Activated naive CD8-positive, alpha-beta T cell treated with anti-CD3 and anti-CD28 coated beads for 36 hours (primary cell): Measurements from ENCODE around the gene ZNF823. TPM values are rescaled to one million over a fixed set of nuclear protein-coding genes. Genes with fewer than 3 reads are reported as not detected.

Source experiments
- DNase-seq: peaks from one replicate; pipeline ENCODE4 v3.0.0; 2021
- H3K27ac Mint-ChIP-seq: one replicate; pipeline ENCODE4 v1.8.0; 2022; ENCODE audit warnings: mild to moderate bottlenecking, moderate library complexity, mixed read lengths
- H3K27me3 Mint-ChIP-seq: one replicate; pipeline ENCODE4 v1.8.0; 2022; ENCODE audit warnings: mild to moderate bottlenecking, mixed read lengths
- H3K36me3 Mint-ChIP-seq: one replicate; pipeline ENCODE4 v1.8.0; 2021; ENCODE audit warnings: mild to moderate bottlenecking, mixed read lengths
- H3K4me1 Mint-ChIP-seq: one replicate; pipeline ENCODE4 v1.8.0; 2021; ENCODE audit warnings: mixed read lengths
- H3K4me3 Mint-ChIP-seq: one replicate; pipeline ENCODE4 v1.8.0; 2022; ENCODE audit warnings: mild to moderate bottlenecking, moderate library complexity, mixed read lengths
- H3K9me3 Mint-ChIP-seq: one replicate; pipeline ENCODE4 v1.8.0; 2022; ENCODE audit warnings: mixed read lengths
- total RNA-seq, 2 experiments: library from RNA; stranded (reverse); gene quantifications; one replicate each; pipeline ENCODE4 v1.2.3, GENCODE V29; 2021

Gene ZNF823
- total RNA-seq, 2 experiments from 2014 or later = 2.2 to 3.6 TPM

GRCh38 chr19:11675569-11675968 lies 63.2 kb downstream of the ZNF823 start:
- DNase-seq = no peak
- Mint-ChIP-seq H3K27ac (no peak overlapping the region), H3K36me3 (peaks cover 11% of the 10 kb centered on the region), H3K9me3 (peaks cover 12% of the 10 kb centered on the region), H3K27me3 (peaks cover 43% of the 10 kb centered on the region), H3K4me1 (peaks cover 4% of the 10 kb centered on the region), H3K4me3 (no peak overlapping the region)

DNA sequence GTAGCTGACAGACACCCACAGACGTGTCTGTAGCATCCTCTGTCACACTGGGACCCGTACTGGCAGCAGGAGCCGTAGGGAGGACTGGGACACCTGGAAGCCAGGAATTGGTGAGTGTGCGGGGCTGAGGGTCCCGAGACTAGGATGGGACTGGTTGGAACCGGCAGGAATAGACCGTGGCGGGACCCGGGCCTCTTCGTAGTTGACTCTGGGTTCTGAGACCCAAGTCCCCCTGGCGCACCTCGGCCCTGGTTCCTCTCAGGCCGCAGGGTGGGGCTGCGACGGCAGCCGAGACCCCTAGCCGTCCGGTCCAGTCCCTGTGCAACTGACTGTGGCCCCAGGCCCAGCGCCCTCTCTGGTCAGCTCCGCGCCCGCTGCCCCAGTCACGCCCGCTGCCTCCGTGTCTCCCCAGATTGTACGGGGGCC lies 64.7 kb downstream of the ZNF823 start:
- peaks cover 9% of the 10 kb centered on the region for H3K9me3 Mint-ChIP-seq
- DNase-seq = no peak
- peaks cover 4% of the 10 kb centered on the region for H3K4me1 Mint-ChIP-seq
- H3K36me3 Mint-ChIP-seq = peaks cover 6% of the 10 kb centered on the region
- H3K27me3 Mint-ChIP-seq = peaks cover 39% of the 10 kb centered on the region
- no peak overlapping the region for H3K27ac Mint-ChIP-seq
- H3K4me3 Mint-ChIP-seq = peak overlapping the region; percentile 40

GRCh38 chr19:11673608-11674041 lies 65.1 kb downstream of the ZNF823 start:
- peak overlapping the region; percentile 40 for H3K4me3 Mint-ChIP-seq
- peak; percentile 19 for DNase-seq
- H3K27ac Mint-ChIP-seq = no peak overlapping the region
- H3K4me1 Mint-ChIP-seq = peaks cover 4% of the 10 kb centered on the region
- peaks cover 9% of the 10 kb centered on the region for H3K9me3 Mint-ChIP-seq
- peaks cover 39% of the 10 kb centered on the region for H3K27me3 Mint-ChIP-seq
- peaks cover 2% of the 10 kb centered on the region for H3K36me3 Mint-ChIP-seq

Other genes starting within 250 kb of the ZNF823 start
- 10 to 100 TPM; 12.9 to 13.1 TPM for gene ZNF653, start 233.1 kb downstream of the ZNF823 start, total RNA-seq
- 10 to 100 TPM; 46.7 to 51.7 TPM for gene ECSIT, start 209.8 kb downstream of the ZNF823 start, total RNA-seq
- gene CNN1, start 200.1 kb downstream of the ZNF823 start, total RNA-seq = under 1 TPM in 1 of 2 experiments, not detected in 1; 0.36 TPM
- gene ELOF1, start 179.7 kb downstream of the ZNF823 start, total RNA-seq = 10 to 100 TPM; 63.8 to 69.3 TPM
- gene ACP5, start 161.3 kb downstream of the ZNF823 start, total RNA-seq = 1 to 10 TPM; 3.4 to 4.3 TPM
- 1 to 10 TPM; 4.7 to 5.5 TPM for gene ZNF627, start 141.5 kb downstream of the ZNF823 start, total RNA-seq
- 1 to 10 TPM; 4.0 to 4.1 TPM for gene ZNF441, start 28.1 kb upstream of the ZNF823 start, total RNA-seq
- under 1 TPM; 0.56 to 0.87 TPM for gene ZNF491, start 59.6 kb upstream of the ZNF823 start, total RNA-seq
- gene ZNF440, start 75.3 kb upstream of the ZNF823 start, total RNA-seq = 1 to 10 TPM; 6.3 to 8.3 TPM
- gene ZNF439, start 109.8 kb upstream of the ZNF823 start, total RNA-seq = 1 to 10 TPM; 6.0 to 6.4 TPM
- 1 to 10 TPM; 2.8 to 3.8 TPM for gene ZNF69, start 148.8 kb upstream of the ZNF823 start, total RNA-seq
- 10 to 100 TPM; 10.2 to 11.3 TPM for gene ZNF700, start 186.2 kb upstream of the ZNF823 start, total RNA-seq
- under 1 TPM; 0.85 to 0.96 TPM for gene ZNF763, start 226.1 kb upstream of the ZNF823 start, total RNA-seq